SK-N-SH treated with all-trans-retinoic acid at 6 μM for 48 hours (cell line): ENCODE results near the gene SSU72.

Experiments used
- ARNTL ChIP-seq: fragments of 450-650 bp; formaldehyde crosslinking; IDR thresholded peaks from 2 replicates; pipeline ENCODE4 v1.5.0; 2020; ENCODE audit warnings: low read depth, mild to moderate bottlenecking, moderate library complexity, borderline replicate concordance
- ESRRG ChIP-seq: fragments of 250-450 bp; sonication (Bioruptor Pico); IDR thresholded peaks from 2 replicates; pipeline ENCODE4 v1.6.1; 2021; ENCODE audit warnings: mild to moderate bottlenecking
- ISL1 ChIP-seq: fragments of 250-450 bp; sonication (Bioruptor Pico); IDR thresholded peaks from 2 replicates; pipeline ENCODE4 v2.1.2; 2022; ENCODE audit warnings: mild to moderate bottlenecking, moderate library complexity
- OSR1 ChIP-seq: fragments of 250-450 bp; sonication (Bioruptor Pico); IDR thresholded peaks from 2 replicates; pipeline ENCODE4 v1.8.0; 2022; ENCODE audit warnings: moderate library complexity, mild to moderate bottlenecking, inconsistent platforms
- PATZ1 ChIP-seq: fragments of 250-450 bp; sonication (Bioruptor Pico); IDR thresholded peaks from 2 replicates; pipeline ENCODE4 v1.8.0; 2020; ENCODE audit warnings: mild to moderate bottlenecking, moderate library complexity, borderline replicate concordance
- SNAI2 ChIP-seq: fragments of 250-450 bp; sonication (Bioruptor Pico); IDR thresholded peaks from 2 replicates; pipeline ENCODE4 v1.5.0; 2020; ENCODE audit warnings: mild to moderate bottlenecking, moderate library complexity
- TCF4 ChIP-seq: fragments of 250-450 bp; sonication (Bioruptor Pico); IDR thresholded peaks from 2 replicates; pipeline ENCODE4 v1.8.0; 2021; ENCODE audit warnings: mild to moderate bottlenecking, moderate library complexity, borderline replicate concordance
- ZFP3 ChIP-seq: fragments of 250-450 bp; sonication (Bioruptor Pico); IDR thresholded peaks from 2 replicates; pipeline ENCODE4 v1.5.0; 2020; ENCODE audit warnings: mild to moderate bottlenecking, moderate library complexity
- ZFP30 ChIP-seq: fragments of 450-650 bp; formaldehyde crosslinking; IDR thresholded peaks from 2 replicates; pipeline ENCODE4 v1.5.0; 2022; ENCODE audit warnings: mild to moderate bottlenecking, moderate library complexity
- TF ChIP-seq, protein P1 (sequence below): fragments of 250-450 bp; sonication (Bioruptor Pico); IDR thresholded peaks from 2 replicates; pipeline ENCODE4 v1.8.0; 2021; ENCODE audit warnings: low read depth, mild to moderate bottlenecking, moderate library complexity, borderline replicate concordance

- TF ChIP-seq ESRRG (CRISPR knock-in tag), result no peak
- no peak for TF ChIP-seq TCF4
- no peak for TF ChIP-seq ARNTL
- TF ChIP-seq PATZ1, result no peak
- TF ChIP-seq, protein P1, sequence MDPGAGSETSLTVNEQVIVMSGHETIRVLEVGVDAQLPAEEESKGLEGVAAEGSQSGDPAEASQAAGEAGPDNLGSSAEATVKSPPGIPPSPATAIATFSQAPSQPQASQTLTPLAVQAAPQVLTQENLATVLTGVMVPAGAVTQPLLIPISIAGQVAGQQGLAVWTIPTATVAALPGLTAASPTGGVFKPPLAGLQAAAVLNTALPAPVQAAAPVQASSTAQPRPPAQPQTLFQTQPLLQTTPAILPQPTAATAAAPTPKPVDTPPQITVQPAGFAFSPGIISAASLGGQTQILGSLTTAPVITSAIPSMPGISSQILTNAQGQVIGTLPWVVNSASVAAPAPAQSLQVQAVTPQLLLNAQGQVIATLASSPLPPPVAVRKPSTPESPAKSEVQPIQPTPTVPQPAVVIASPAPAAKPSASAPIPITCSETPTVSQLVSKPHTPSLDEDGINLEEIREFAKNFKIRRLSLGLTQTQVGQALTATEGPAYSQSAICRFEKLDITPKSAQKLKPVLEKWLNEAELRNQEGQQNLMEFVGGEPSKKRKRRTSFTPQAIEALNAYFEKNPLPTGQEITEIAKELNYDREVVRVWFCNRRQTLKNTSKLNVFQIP (CRISPR knock-in tag), result no peak
- no peak for TF ChIP-seq OSR1 (CRISPR knock-in tag)
- no peak for TF ChIP-seq ISL1 (CRISPR knock-in tag)
- no peak for TF ChIP-seq ZFP30 (CRISPR knock-in tag)
- no peak for TF ChIP-seq ZFP3 (CRISPR knock-in tag)
- TF ChIP-seq SNAI2 (CRISPR knock-in tag), result no peak
Observed at GRCh38 chr1:1578371-1578940, 3.8 kb upstream of the SSU72 start.
